GM12878 (cell line): ENCODE measurements around the gene HIVEP1. TPM values are rescaled to one million over a fixed set of nuclear protein-coding genes. Genes with fewer than 3 reads are reported as not detected.
A peak's percentile ranks its signal among the peaks of the same experiment; 100 is the strongest.

ENCODE experiments used
- BACH1 ChIP-seq: fragments of 450-650 bp; IDR thresholded peaks from 2 replicates; pipeline ENCODE4 v1.6.1; 2017; ENCODE audit warnings: mild to moderate bottlenecking, borderline replicate concordance
- CBX5 ChIP-seq: sonication (generic); IDR thresholded peaks from 2 replicates; pipeline ENCODE4 v1.6.1; 2016; ENCODE audit warnings: low read depth, moderate library complexity, mild to moderate bottlenecking, inconsistent platforms
- CHD2 ChIP-seq: IDR thresholded peaks from 2 replicates; pipeline ENCODE4 v1.6.1; 2011; ENCODE audit warnings: low read depth, low read length, improper control_type of control experiment, borderline replicate concordance
- EGR1 ChIP-seq, 2 experiments: IDR thresholded peaks; 1 replicate in 1 of 2; 2 replicates in 1 of 2; pipeline ENCODE4 v1.6.1; 2011 to 2012; ENCODE audit warnings: low read depth in 2 of 2, low read length in 2 of 2, borderline replicate concordance in 1 of 2, mild to moderate bottlenecking in 1 of 2, moderate library complexity in 1 of 2
- IRF5 ChIP-seq: fragments of 450-650 bp; IDR thresholded peaks from 2 replicates; pipeline ENCODE4 v1.6.1; 2017; ENCODE audit warnings: borderline replicate concordance
- NFYB ChIP-seq: IDR thresholded peaks from 2 replicates; pipeline ENCODE4 v1.6.1; 2011; ENCODE audit warnings: low read depth, mild to moderate bottlenecking, low read length, improper control_type of control experiment, moderate library complexity; ENCODE audit not compliant: insufficient read depth
- NR2F1 ChIP-seq: fragments of 450-650 bp; conservative IDR thresholded peaks from 2 replicates; pipeline ENCODE4 v1.6.1; 2017; ENCODE audit warnings: mild to moderate bottlenecking
- POLR2A ChIP-seq: IDR thresholded peaks from 2 replicates; pipeline ENCODE4 v1.6.1; 2011; ENCODE audit warnings: low read depth, mild to moderate bottlenecking, low read length
- RCOR1 ChIP-seq: conservative IDR thresholded peaks from 2 replicates; pipeline ENCODE4 v1.6.1; 2012; ENCODE audit warnings: low read depth, low read length, improper control_type of control experiment
- SUZ12 ChIP-seq: fragments of 200-600 bp; sonication (generic); IDR thresholded peaks from one replicate; pipeline ENCODE4 v1.6.1; 2018; ENCODE audit warnings: antibody characterized with exemption, mild to moderate bottlenecking; ENCODE audit not compliant: unreplicated experiment
- TCF3 ChIP-seq: IDR thresholded peaks from 2 replicates; pipeline ENCODE4 v1.6.1; 2012; ENCODE audit warnings: low read depth, mild to moderate bottlenecking, low read length, borderline replicate concordance; ENCODE audit not compliant: insufficient read depth
- ZBTB33 ChIP-seq: fragments of 450-650 bp; IDR thresholded peaks from 2 replicates; pipeline ENCODE4 v1.6.1; 2017; ENCODE audit warnings: mild to moderate bottlenecking
- ZNF687 ChIP-seq: fragments of 450-650 bp; IDR thresholded peaks from 2 replicates; pipeline ENCODE4 v1.6.1; 2017; ENCODE audit warnings: mild to moderate bottlenecking, moderate library complexity
- polyA plus RNA-seq, 11 experiments: library from polyadenylated mRNA; depleted of rRNA in 4 of 11; unstranded in 6 of 11; stranded (reverse) in 5 of 11; fragments of >200 nt; fragmentation: Nextera tagmentation in 4 of 11; fragmentation: Illumina TruSeq in 1 of 11; extraction: Ambion mirVana in 4 of 11; extraction: Trizol in 1 of 11; gene quantifications; 1 replicate in 1 of 11; 2 replicates in 10 of 11; pipeline versions ENCODE4 v1.2.1 to v1.2.3, GENCODE V29; 2011 to 2016; ENCODE audit warnings: inconsistent platforms in 2 of 11, missing spikeins in 2 of 11, low read depth in 1 of 11
- total RNA-seq, 4 experiments: library from RNA; depleted of rRNA in 3 of 4; stranded (reverse); fragments of >200 nt in 3 of 4; fragmentation: Illumina TruSeq in 1 of 4; extraction: Trizol in 1 of 4; gene quantifications; 2 replicates each; pipeline versions ENCODE4 v1.2.1 to v1.2.3, GENCODE V29; 2013 to 2021

Gene HIVEP1
- total and polyA plus RNA-seq, 10 of the 15 experiments (the other 5 are each of a cell fraction or from before 2014, with no cell fraction given) = 4.3 to 37.5 (median 21.6) TPM

GRCh38 chr6:12011276-12012037 lies 655 bp upstream of the HIVEP1 start (continued):
- TF ChIP-seq IRF5 (no peak), ZNF687 (no peak), EGR1 (IDR thresholded peaks at IDR 0.05; ENCODE audit: borderline replicate concordance in 1 of 2, low read depth in 2 of 2, low read length in 2 of 2) (peak in 1 of 2 experiments; percentile 99; a peak in 2 of 3 replicates), RCOR1 (no peak), TCF3 (0 out of 2 replicates have a peak, but pooled peaks have one; percentile 58), ZBTB33 (no peak), NFYB (no peak), NR2F1 (0 out of 2 replicates have a peak, but pooled peaks have one; percentile 36), CHD2 (peak; percentile 50; the same call in 1 of the 2 replicates), BACH1 (no peak), POLR2A (peak; percentile 60), SUZ12 (no peak), CBX5 (0 out of 2 replicates have a peak, but pooled peaks have one; percentile 24)
- TF ChIP-seq, all 136 proteins: peak for 21
